SK-N-SH (cell line): ENCODE results near the gene AFAP1. TPM values are rescaled to one million over a fixed set of nuclear protein-coding genes. Genes with fewer than 3 reads are reported as not detected.

Experiments used
- CTCF ChIA-PET: fragments of 300-600, 350-600 bp; formaldehyde crosslinking; extraction: SDS; loops from one replicate; lab custom pipeline; 2021; lab: Yijun Ruan, JAX
- POLR2A ChIA-PET: fragments of 350-600 bp; sonication (Branson Sonifier 250); formaldehyde crosslinking; extraction: SDS; loops from one replicate; lab custom pipeline; 2020; ENCODE audit warnings: antibody characterized with exemption, inconsistent platforms; lab: Yijun Ruan, JAX
- DNase-seq: peaks from one replicate; pipeline ENCODE4 v3.0.0; 2012
- H2AFZ ChIP-seq: fragments of 200-600 bp; sonication (generic); 2 replicates; pipeline ENCODE4 v1.8.1; 2016; ENCODE audit warnings: antibody characterized with exemption, mild to moderate bottlenecking, low read depth
- H3F3A ChIP-seq: fragments of 200-600 bp; sonication (generic); replicated peaks from 2 replicates; pipeline ENCODE3; 2016; ENCODE audit warnings: antibody characterized with exemption, mild to moderate bottlenecking; ENCODE audit not compliant: insufficient read depth
- H3K27ac ChIP-seq, 2 experiments: fragments of 200-500 bp in 1 of 2; fragments of 200-600 bp in 1 of 2; sonication (Bioruptor generic) in 1 of 2; sonication (generic), shearing (Covaris generic) in 1 of 2; 2 replicates each; pipeline versions ENCODE4 v1.5.1 to v1.6.1; 2014 to 2016; ENCODE audit warnings: low read depth in 2 of 2, inconsistent platforms in 1 of 2, low read length in 1 of 2, mild to moderate bottlenecking in 1 of 2, mixed read lengths in 1 of 2
- H3K27me3 ChIP-seq: fragments of 200-600 bp; sonication (generic), shearing (Covaris generic); 2 replicates; pipeline ENCODE4 v1.6.1; 2016; ENCODE audit warnings: mixed run types; ENCODE audit not compliant: insufficient read depth
- H3K36me3 ChIP-seq, 2 experiments: fragments of 200-500 bp in 1 of 2; fragments of 200-600 bp in 1 of 2; sonication (Bioruptor generic) in 1 of 2; sonication (generic) in 1 of 2; replicated peaks in 1 of 2; 2 replicates each; pipeline versions ENCODE3 to v1.5.1; 2014 to 2016; ENCODE audit warnings: low read length in 1 of 2, mild to moderate bottlenecking in 1 of 2; ENCODE audit not compliant: insufficient read depth in 2 of 2, control insufficient read depth in 1 of 2
- H3K4me1 ChIP-seq, 2 experiments: fragments of 200-500 bp in 1 of 2; fragments of 200-600 bp in 1 of 2; sonication (Bioruptor generic) in 1 of 2; sonication (generic), shearing (Covaris generic) in 1 of 2; 2 replicates each; pipeline versions ENCODE4 v1.5.1 to v1.6.1; 2014 to 2016; ENCODE audit warnings: low read depth in 1 of 2, low read length in 1 of 2, mixed run types in 1 of 2; ENCODE audit not compliant: insufficient read depth in 2 of 2, control insufficient read depth in 1 of 2
- H3K4me2 ChIP-seq: fragments of 200-600 bp; sonication (generic), shearing (Covaris generic); 2 replicates; pipeline ENCODE4 v1.6.1; 2017; ENCODE audit warnings: mixed run types
- H3K4me3 ChIP-seq, 2 experiments: fragments of 200-500 bp in 1 of 2; fragments of 200-600 bp in 1 of 2; sonication (Bioruptor generic) in 1 of 2; sonication (generic), shearing (Covaris generic) in 1 of 2; 2 replicates each; pipeline versions ENCODE4 v1.5.1 to v1.8.1; 2014 to 2016; ENCODE audit warnings: low read depth in 2 of 2, inconsistent platforms in 1 of 2, low read length in 1 of 2, mild to moderate bottlenecking in 1 of 2, mixed read lengths in 1 of 2, moderate library complexity in 1 of 2
- H3K79me2 ChIP-seq: fragments of 200-600 bp; sonication (generic); 2 replicates; pipeline ENCODE4 v1.8.1; 2017; ENCODE audit warnings: mild to moderate bottlenecking; ENCODE audit not compliant: insufficient read depth
- H3K9ac ChIP-seq: fragments of 200-600 bp; sonication (generic); 2 replicates; pipeline ENCODE4 v1.6.1; 2017; ENCODE audit warnings: mixed run types
- H3K9me2 ChIP-seq: fragments of 200-600 bp; sonication (generic); 2 replicates; pipeline ENCODE4 v1.6.1; 2017; ENCODE audit warnings: mixed run types
- H3K9me3 ChIP-seq: fragments of 200-600 bp; sonication (generic); 2 replicates; pipeline ENCODE4 v1.6.1; 2017; ENCODE audit warnings: mixed run types, mild to moderate bottlenecking, moderate library complexity
- H4K20me1 ChIP-seq: fragments of 200-600 bp; sonication (generic); 2 replicates; pipeline ENCODE4 v1.6.1; 2017; ENCODE audit warnings: mild to moderate bottlenecking, mixed run types; ENCODE audit not compliant: insufficient read depth
- ELF1 ChIP-seq: IDR thresholded peaks from 2 replicates; pipeline ENCODE4 v1.4.0; 2012
- FOSL2 ChIP-seq: IDR thresholded peaks from 2 replicates; pipeline ENCODE4 v1.4.0; 2012; ENCODE audit warnings: low read depth, mild to moderate bottlenecking, moderate library complexity, borderline replicate concordance
- FOXJ3 ChIP-seq: sonication (generic); formaldehyde crosslinking; IDR thresholded peaks from 2 replicates; pipeline ENCODE4 v1.5.1; 2020; ENCODE audit warnings: mild to moderate bottlenecking, missing genetic modification reagents
- FOXM1 ChIP-seq: IDR thresholded peaks from 2 replicates; pipeline ENCODE4 v1.4.0; 2012; ENCODE audit warnings: low read depth, mild to moderate bottlenecking
- MAX ChIP-seq: IDR thresholded peaks from 2 replicates; pipeline ENCODE4 v1.4.0; 2012; ENCODE audit warnings: low read depth
- NFIC ChIP-seq: IDR thresholded peaks from 2 replicates; pipeline ENCODE4 v1.4.0; 2012; ENCODE audit warnings: borderline replicate concordance
- NRF1 ChIP-seq: IDR thresholded peaks from 2 replicates; pipeline ENCODE4 v1.6.1; 2012; ENCODE audit warnings: low read depth, mild to moderate bottlenecking, low read length
- PBX3 ChIP-seq: IDR thresholded peaks from 2 replicates; pipeline ENCODE4; 2012
- POLR2AphosphoS5 ChIP-seq: IDR thresholded peaks from 2 replicates; pipeline ENCODE4 v1.6.1; 2012; ENCODE audit warnings: low read depth, low read length
- RAD21 ChIP-seq: IDR thresholded peaks from 2 replicates; pipeline ENCODE4 v1.6.1; 2012; ENCODE audit warnings: mild to moderate bottlenecking, low read length
- SIN3A ChIP-seq: IDR thresholded peaks from 2 replicates; pipeline ENCODE4 v1.6.1; 2012; ENCODE audit warnings: low read depth, mild to moderate bottlenecking, low read length, moderate library complexity, borderline replicate concordance
- SMC3 ChIP-seq: IDR thresholded peaks from 2 replicates; pipeline ENCODE4 v1.6.1; 2012; ENCODE audit warnings: low read depth, low read length, improper control_type of control experiment
- TAF1 ChIP-seq: IDR thresholded peaks from 2 replicates; pipeline ENCODE4 v1.6.1; 2012; ENCODE audit warnings: low read depth, mild to moderate bottlenecking, low read length, moderate library complexity, borderline replicate concordance
- TCF12 ChIP-seq: IDR thresholded peaks from 2 replicates; pipeline ENCODE4 v1.4.0; 2012
- WGBS: methylation state at CpG from one replicate; pipeline ENCODE4 v1.1.6; 2017; ENCODE audit warnings: low lambda C conversion rate; 5-methylcytosine and 5-hydroxymethylcytosine counted together
- polyA plus RNA-seq, 3 experiments: library from polyadenylated mRNA; depleted of rRNA; stranded (reverse); fragments of >200 nt; gene quantifications; 2 replicates each; pipeline ENCODE4 v1.2.3, GENCODE V29; 2012
- TF ChIP-seq, protein P1 (sequence below): fragments of 150-350 bp; IDR thresholded peaks from 2 replicates; pipeline ENCODE4 v1.6.1; 2017; ENCODE audit warnings: antibody characterized with exemption, low read length, low read depth, borderline replicate concordance
- TF ChIP-seq, protein P2 (sequence below): fragments of 200-600 bp; sonication (generic); IDR thresholded peaks from 2 replicates; pipeline ENCODE4 v1.6.1; 2017; ENCODE audit warnings: antibody characterized with exemption, mild to moderate bottlenecking, moderate library complexity

The AFAP1 gene
- polyA plus RNA-seq, 1 of the 3 experiments (the other 2 are of a cell fraction): 67.9 TPM

- DNase-seq: no peak
- Histone ChIP-seq H3F3A (peaks cover 35% of the 10 kb centered on the region), H3K27me3 (no peaks in the 10 kb centered on the region), H3K36me3 (peaks cover 42 to 75% of the 10 kb centered on the region in 2 experiments), H4K20me1 (no peaks in the 10 kb centered on the region), H3K9me3 (no peaks in the 10 kb centered on the region), H3K9ac (no peak overlapping the region), H3K79me2 (peaks cover 100% of the 10 kb centered on the region), H3K9me2 (no peaks in the 10 kb centered on the region), H3K4me2 (no peak overlapping the region), H3K4me1 (peaks cover 33 to 82% of the 10 kb centered on the region in 2 experiments), H2AFZ (no peak overlapping the region), H3K4me3 (no peak overlapping the region), H3K27ac (peak overlapping the region; percentile 97 to 99)
- ChIA-PET CTCF (interaction anchor here (1.2 to 17.8 kb wide), 7 partner anchors 15 to 167 kb away, joined by 3 to 228 read pairs (median 8); partner anchors contain the start of gene AFAP1), POLR2A (no interaction called here)
- TF ChIP-seq NRF1 (no peak), ELF1 (no peak), TCF12 (no peak), NFIC (no peak), POLR2AphosphoS5 (no peak), PBX3 (no peak), FOXM1 (no peak)
- TF ChIP-seq, protein P1, sequence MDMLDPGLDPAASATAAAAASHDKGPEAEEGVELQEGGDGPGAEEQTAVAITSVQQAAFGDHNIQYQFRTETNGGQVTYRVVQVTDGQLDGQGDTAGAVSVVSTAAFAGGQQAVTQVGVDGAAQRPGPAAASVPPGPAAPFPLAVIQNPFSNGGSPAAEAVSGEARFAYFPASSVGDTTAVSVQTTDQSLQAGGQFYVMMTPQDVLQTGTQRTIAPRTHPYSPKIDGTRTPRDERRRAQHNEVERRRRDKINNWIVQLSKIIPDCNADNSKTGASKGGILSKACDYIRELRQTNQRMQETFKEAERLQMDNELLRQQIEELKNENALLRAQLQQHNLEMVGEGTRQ: no peak
- 95% methylated on average over 11 of the region's 11 CpGs for WGBS
Observed at GRCh38 chr4:7820031-7820818, 119.4 kb downstream of the AFAP1 start.

GRCh38 chr4:7819446-7819845 lies 120.2 kb downstream of the AFAP1 start:
- ChIA-PET CTCF (interaction anchor here (1.6 to 17.8 kb wide), 5 partner anchors 14 to 168 kb away, joined by 4 to 228 read pairs (median 7); partner anchors contain the start of gene AFAP1), POLR2A (no interaction called here)
- Histone ChIP-seq H3K9ac (no peak overlapping the region), H2AFZ (no peak overlapping the region), H3K4me2 (0 out of 2 replicates have a peak overlapping the region, but pooled peaks have one; percentile 11), H3K36me3 (peaks cover 45 to 74% of the 10 kb centered on the region in 2 experiments), H3K27ac (peak overlapping the region; percentile 97 to 99), H3F3A (peaks cover 41% of the 10 kb centered on the region), H4K20me1 (no peaks in the 10 kb centered on the region), H3K4me1 (peaks cover 32 to 78% of the 10 kb centered on the region in 2 experiments), H3K9me2 (no peaks in the 10 kb centered on the region), H3K9me3 (no peaks in the 10 kb centered on the region), H3K79me2 (peaks cover 100% of the 10 kb centered on the region), H3K4me3 (no peak overlapping the region), H3K27me3 (no peaks in the 10 kb centered on the region)
- no peak for DNase-seq
- no peak for TF ChIP-seq RAD21
- TF ChIP-seq FOXJ3 (CRISPR knock-in tag): no peak
- no peak for TF ChIP-seq TAF1
- TF ChIP-seq NRF1: no peak
- TF ChIP-seq, protein P2, sequence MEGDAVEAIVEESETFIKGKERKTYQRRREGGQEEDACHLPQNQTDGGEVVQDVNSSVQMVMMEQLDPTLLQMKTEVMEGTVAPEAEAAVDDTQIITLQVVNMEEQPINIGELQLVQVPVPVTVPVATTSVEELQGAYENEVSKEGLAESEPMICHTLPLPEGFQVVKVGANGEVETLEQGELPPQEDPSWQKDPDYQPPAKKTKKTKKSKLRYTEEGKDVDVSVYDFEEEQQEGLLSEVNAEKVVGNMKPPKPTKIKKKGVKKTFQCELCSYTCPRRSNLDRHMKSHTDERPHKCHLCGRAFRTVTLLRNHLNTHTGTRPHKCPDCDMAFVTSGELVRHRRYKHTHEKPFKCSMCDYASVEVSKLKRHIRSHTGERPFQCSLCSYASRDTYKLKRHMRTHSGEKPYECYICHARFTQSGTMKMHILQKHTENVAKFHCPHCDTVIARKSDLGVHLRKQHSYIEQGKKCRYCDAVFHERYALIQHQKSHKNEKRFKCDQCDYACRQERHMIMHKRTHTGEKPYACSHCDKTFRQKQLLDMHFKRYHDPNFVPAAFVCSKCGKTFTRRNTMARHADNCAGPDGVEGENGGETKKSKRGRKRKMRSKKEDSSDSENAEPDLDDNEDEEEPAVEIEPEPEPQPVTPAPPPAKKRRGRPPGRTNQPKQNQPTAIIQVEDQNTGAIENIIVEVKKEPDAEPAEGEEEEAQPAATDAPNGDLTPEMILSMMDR: no peak
- TF ChIP-seq FOSL2: no peak
- no peak for TF ChIP-seq SMC3
- no peak for TF ChIP-seq FOXM1
- TF ChIP-seq SIN3A: no peak
- no peak for TF ChIP-seq MAX
- 94% methylated on average over 9 of the region's 9 CpGs for WGBS
